Ovary (tissue), 3 donors: ENCODE results near the gene SIX3.

Experiments used
- EP300 ChIP-seq: sonication (generic); formaldehyde crosslinking; IDR thresholded peaks from one replicate; pipeline ENCODE4 v1.6.1; 2017; ENCODE audit warnings: antibody characterized with exemption
- POLR2A ChIP-seq: fragments of 450-650 bp; IDR thresholded peaks from one replicate; pipeline ENCODE4 v1.6.1; 2017; ENCODE audit warnings: antibody characterized with exemption, mild to moderate bottlenecking, moderate library complexity
- TF ChIP-seq, protein P1 (sequence below), 3 donors: fragments of 450-650 bp in 2 of 3; fragments of 200-600 bp in 1 of 3; IDR thresholded peaks; one replicate each; pipeline versions ENCODE4 v1.5.1 to v1.8.0; 2016 to 2022; ENCODE audit warnings: antibody characterized with exemption in 3 of 3, mild to moderate bottlenecking in 1 of 3
- donor health status: DM: no; HTN: no; CAD: no.

DNA sequence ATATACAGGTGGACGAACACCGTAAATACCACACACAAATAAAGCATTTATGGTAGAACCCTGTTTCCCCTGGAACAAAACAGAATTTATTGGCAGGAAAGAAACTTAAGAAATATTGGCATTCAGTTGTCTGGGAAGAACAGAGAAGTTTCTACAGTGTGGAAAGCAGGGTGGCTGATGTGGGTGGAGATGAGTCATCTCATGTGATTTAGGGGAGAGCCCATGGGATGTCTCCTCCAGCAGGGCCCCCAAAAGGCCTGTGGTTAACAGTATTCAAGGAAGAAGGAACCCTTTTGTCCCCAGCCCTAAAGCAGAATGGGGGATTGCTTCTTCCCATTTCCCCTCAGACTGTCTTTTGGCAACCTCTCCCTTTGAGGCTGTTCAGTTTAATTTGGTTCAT is 24.2 kb downstream of the SIX3 start:
- TF ChIP-seq, protein P1, sequence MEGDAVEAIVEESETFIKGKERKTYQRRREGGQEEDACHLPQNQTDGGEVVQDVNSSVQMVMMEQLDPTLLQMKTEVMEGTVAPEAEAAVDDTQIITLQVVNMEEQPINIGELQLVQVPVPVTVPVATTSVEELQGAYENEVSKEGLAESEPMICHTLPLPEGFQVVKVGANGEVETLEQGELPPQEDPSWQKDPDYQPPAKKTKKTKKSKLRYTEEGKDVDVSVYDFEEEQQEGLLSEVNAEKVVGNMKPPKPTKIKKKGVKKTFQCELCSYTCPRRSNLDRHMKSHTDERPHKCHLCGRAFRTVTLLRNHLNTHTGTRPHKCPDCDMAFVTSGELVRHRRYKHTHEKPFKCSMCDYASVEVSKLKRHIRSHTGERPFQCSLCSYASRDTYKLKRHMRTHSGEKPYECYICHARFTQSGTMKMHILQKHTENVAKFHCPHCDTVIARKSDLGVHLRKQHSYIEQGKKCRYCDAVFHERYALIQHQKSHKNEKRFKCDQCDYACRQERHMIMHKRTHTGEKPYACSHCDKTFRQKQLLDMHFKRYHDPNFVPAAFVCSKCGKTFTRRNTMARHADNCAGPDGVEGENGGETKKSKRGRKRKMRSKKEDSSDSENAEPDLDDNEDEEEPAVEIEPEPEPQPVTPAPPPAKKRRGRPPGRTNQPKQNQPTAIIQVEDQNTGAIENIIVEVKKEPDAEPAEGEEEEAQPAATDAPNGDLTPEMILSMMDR (IDR thresholded peaks at IDR 0.05): no peak
- TF ChIP-seq POLR2A (no peak), EP300 (no peak)
